ENCODE data around the gene MARCKS.

The MARCKS gene

DNA sequence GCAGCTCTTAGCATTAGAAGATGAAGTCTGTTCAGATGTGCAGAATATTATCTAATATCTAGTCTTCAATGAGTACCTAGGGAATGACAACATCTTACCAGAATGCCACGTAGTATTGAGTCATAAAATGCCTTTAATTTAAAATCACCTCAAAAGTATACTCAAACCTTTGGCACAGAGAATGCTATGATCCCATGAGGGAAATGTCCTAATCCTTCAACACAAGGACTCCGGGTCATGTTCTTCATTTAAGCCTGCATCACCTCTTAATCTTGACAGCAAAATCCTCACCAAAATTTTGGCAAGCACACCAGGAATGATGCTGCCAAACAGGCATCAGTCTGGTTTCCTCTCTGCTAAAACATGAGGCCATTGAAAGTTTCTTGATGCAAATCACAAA lies 23.6 kb upstream of the MARCKS start:
- Histone ChIP-seq H3K9me3 (ENCODE audit: control insufficient read depth, insufficient read depth, low read length) (no peaks in the 10 kb centered on the region), H3K4me1 (ENCODE audit: insufficient read depth, low read length) (no peaks in the 10 kb centered on the region), H3K36me3 (ENCODE audit: insufficient read depth, low read length) (no peaks in the 10 kb centered on the region), H3K9ac (ENCODE audit: low read depth, low read length) (no peak overlapping the region)

DNA sequence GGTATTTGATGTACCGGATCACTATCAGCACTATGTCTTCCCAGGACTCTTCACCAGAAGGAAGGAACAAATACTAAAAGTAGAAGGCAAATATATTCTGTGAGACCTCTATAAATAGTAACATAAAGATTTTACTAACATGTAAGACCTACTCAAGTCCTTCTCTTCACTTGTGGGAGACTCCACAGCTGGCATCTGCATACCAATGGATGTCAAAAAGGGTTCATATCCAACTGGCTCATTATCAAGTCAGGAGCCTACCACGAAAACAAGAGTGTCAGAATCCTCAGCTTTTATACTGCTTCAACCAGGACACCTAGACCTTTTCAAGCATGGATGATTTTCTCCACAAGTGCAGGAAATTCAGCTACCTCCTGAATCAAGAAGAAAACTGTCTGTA lies 20.0 kb upstream of the MARCKS start:
- Histone ChIP-seq H3K36me3 (ENCODE audit: insufficient read depth, low read length) (no peaks in the 10 kb centered on the region), H3K9ac (ENCODE audit: low read depth, low read length) (no peak overlapping the region), H3K9me3 (ENCODE audit: control insufficient read depth, insufficient read depth, low read length) (no peaks in the 10 kb centered on the region), H3K4me1 (ENCODE audit: insufficient read depth, low read length) (no peaks in the 10 kb centered on the region)

DNA sequence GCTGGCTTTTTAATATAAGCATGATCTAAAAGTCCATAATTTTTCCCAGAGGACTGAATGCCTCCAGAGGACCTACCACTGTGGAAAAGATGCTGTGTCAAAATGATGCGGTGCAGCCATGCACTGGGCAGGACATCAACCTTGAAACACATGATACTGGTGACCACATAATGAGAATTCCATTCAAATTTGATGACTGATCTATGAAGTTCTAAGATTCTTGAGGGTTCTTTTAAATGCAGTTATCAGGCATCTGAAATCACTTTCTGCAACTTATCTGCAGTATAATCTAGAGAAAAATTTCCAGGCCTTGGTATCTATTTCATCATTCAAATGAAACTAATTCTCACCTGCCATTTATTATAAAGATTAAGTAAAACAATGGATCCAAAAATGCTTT lies 15.0 kb upstream of the MARCKS start:
- H3K9ac ChIP-seq (ENCODE audit: low read depth, low read length): no peak overlapping the region
- H3K4me1 ChIP-seq (ENCODE audit: insufficient read depth, low read length): no peaks in the 10 kb centered on the region
- H3K36me3 ChIP-seq (ENCODE audit: insufficient read depth, low read length): no peaks in the 10 kb centered on the region
- H3K9me3 ChIP-seq (ENCODE audit: control insufficient read depth, insufficient read depth, low read length): no peaks in the 10 kb centered on the region

DNA sequence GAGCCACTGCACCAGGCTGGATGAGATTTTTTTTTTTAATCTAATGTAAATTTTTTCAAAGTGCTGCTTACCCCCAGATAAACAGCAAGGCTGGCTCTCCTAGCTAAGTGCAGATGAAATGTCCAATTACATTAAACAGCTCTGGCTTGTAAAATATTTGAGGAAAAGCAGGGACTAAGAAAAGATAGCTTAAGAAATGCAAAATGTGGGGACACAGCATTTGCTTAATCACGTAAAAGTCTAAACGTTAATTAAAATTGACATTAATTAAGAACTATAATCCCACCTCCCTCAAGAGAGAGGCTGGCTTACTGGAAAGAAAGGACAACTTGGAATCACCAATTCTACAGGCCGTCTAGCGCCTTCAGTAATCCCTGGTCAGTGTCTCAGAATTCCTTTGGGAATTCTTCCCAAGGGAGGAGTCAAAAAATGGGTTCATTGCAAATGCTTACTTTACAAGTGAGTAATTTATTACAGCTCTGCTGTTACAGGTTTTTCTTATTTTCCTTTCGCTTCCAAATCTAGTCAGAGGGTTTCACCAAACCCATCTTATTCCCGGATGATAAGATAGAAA lies 13.6 kb upstream of the MARCKS start:
- H3K9ac ChIP-seq (ENCODE audit: low read depth, low read length): no peak overlapping the region
- H3K36me3 ChIP-seq (ENCODE audit: insufficient read depth, low read length): no peaks in the 10 kb centered on the region
- no peaks in the 10 kb centered on the region for H3K4me1 ChIP-seq (ENCODE audit: insufficient read depth, low read length)
- H3K9me3 ChIP-seq (ENCODE audit: control insufficient read depth, insufficient read depth, low read length): no peaks in the 10 kb centered on the region

DNA sequence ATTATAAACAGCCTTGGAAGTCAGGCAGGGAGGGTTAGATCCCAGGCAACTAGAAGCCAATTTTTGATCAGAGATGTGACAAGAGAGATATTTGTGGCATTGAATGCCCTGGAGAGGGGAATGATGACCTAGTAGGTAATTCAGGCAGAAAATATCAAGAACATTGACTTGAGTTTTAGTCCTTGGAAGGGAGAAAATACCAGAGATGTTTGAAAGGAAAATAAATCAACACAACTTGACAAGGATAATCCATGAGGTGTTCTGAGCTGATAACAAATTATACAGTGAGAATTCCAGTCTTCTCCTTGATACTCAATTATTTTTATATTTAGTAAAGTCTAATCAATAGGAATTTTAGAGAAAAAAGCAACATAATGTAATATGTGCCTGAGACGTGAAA lies 10.6 kb upstream of the MARCKS start:
- Histone ChIP-seq H3K9me3 (ENCODE audit: control insufficient read depth, insufficient read depth, low read length) (no peaks in the 10 kb centered on the region), H3K9ac (ENCODE audit: low read depth, low read length) (no peak overlapping the region), H3K4me1 (ENCODE audit: insufficient read depth, low read length) (no peaks in the 10 kb centered on the region), H3K36me3 (ENCODE audit: insufficient read depth, low read length) (no peaks in the 10 kb centered on the region)

DNA sequence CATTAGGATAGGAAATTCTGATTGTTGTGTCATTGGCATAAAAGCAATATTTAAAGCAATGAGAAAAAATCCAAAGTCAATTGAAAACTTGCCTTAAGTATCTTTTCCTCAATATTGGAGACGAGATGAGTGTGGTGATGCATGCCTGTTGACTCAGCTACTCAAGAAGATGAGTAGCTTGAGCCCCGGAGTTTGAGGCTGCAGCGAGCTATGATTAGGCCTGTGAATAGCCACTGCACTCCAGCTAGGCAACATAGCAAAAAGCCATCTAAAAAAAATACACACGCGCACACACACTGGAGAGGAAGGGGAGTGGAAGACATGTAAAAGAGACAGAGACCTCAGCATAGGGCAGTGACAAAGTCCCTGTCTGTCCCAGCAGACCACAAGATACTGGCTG lies 9.7 kb upstream of the MARCKS start:
- Histone ChIP-seq H3K9me3 (ENCODE audit: control insufficient read depth, insufficient read depth, low read length) (no peaks in the 10 kb centered on the region), H3K36me3 (ENCODE audit: insufficient read depth, low read length) (no peaks in the 10 kb centered on the region), H3K4me1 (ENCODE audit: insufficient read depth, low read length) (no peaks in the 10 kb centered on the region)

DNA sequence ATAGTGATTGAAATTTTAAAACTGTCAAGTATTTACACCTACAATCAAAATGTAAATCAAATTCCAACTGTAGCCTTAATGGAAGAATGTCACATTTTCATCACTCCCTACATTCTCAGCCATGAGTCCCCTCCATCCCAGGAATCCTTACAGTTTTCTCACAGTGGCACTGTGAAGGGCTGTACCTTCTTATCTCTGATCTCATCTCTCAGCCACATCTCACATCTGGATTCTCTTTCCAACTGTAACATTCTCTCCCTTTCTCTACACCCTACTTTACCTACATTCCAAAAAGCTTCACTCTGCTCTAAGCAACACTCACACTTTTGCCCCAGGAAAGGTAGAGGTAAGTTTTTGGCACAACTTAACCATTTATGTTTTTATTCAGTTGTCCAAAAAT lies 8.9 kb upstream of the MARCKS start:
- no peaks in the 10 kb centered on the region for H3K4me1 ChIP-seq (ENCODE audit: insufficient read depth, low read length)

More for the DNA sequence above, 9.7 kb upstream of the MARCKS start:
- no peak overlapping the region for H3K9ac ChIP-seq (ENCODE audit: low read depth, low read length)

DNA sequence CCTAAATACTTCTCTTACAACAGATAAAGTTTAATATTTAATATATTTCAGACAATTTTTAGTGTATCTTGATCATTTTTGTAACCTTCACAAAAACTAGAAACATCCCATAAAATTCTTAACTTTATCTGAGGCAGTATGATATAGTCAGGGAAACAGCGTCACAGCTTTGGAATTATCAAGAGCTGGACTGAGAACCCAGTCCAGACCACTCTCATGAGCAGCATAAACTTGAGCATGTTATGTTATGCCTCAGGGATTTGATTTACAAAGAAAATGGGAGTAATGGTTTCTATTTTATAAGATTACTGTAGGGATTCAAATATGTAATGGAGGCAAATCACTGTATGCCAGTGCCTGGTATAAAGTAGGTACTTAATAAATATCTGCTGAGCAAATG lies 8.3 kb upstream of the MARCKS start:
- Histone ChIP-seq H3K36me3 (ENCODE audit: insufficient read depth, low read length) (no peaks in the 10 kb centered on the region), H3K4me1 (ENCODE audit: insufficient read depth, low read length) (no peaks in the 10 kb centered on the region), H3K9me3 (ENCODE audit: control insufficient read depth, insufficient read depth, low read length) (no peaks in the 10 kb centered on the region), H3K9ac (ENCODE audit: low read depth, low read length) (no peak overlapping the region)

More for the DNA sequence above, 8.9 kb upstream of the MARCKS start:
- Histone ChIP-seq H3K9ac (ENCODE audit: low read depth, low read length) (no peak overlapping the region), H3K9me3 (ENCODE audit: control insufficient read depth, insufficient read depth, low read length) (no peaks in the 10 kb centered on the region), H3K36me3 (ENCODE audit: insufficient read depth, low read length) (no peaks in the 10 kb centered on the region)

DNA sequence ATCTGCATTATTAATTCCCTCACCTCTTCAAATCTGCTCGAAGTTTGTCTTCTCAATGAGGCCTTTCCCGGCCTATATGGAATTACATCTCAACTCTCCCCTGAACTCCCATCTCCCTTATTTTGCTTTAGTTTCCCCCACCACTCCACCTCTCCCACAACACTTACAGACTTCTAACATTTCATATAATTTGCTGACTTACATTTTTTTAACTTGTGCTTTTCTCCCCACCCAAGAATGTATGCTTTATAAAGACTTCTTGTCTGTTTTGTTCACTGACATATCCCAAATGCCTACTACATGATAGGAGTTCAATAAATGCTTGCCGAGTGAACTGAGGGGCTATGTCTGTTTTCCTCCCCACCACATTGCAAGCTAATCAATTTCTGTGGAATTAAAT lies 3.9 kb upstream of the MARCKS start:
- Histone ChIP-seq H3K9me3 (ENCODE audit: control insufficient read depth, insufficient read depth, low read length) (no peaks in the 10 kb centered on the region), H3K36me3 (ENCODE audit: insufficient read depth, low read length) (no peaks in the 10 kb centered on the region), H3K4me1 (ENCODE audit: insufficient read depth, low read length) (no peaks in the 10 kb centered on the region), H3K9ac (ENCODE audit: low read depth, low read length) (no peak overlapping the region)

DNA sequence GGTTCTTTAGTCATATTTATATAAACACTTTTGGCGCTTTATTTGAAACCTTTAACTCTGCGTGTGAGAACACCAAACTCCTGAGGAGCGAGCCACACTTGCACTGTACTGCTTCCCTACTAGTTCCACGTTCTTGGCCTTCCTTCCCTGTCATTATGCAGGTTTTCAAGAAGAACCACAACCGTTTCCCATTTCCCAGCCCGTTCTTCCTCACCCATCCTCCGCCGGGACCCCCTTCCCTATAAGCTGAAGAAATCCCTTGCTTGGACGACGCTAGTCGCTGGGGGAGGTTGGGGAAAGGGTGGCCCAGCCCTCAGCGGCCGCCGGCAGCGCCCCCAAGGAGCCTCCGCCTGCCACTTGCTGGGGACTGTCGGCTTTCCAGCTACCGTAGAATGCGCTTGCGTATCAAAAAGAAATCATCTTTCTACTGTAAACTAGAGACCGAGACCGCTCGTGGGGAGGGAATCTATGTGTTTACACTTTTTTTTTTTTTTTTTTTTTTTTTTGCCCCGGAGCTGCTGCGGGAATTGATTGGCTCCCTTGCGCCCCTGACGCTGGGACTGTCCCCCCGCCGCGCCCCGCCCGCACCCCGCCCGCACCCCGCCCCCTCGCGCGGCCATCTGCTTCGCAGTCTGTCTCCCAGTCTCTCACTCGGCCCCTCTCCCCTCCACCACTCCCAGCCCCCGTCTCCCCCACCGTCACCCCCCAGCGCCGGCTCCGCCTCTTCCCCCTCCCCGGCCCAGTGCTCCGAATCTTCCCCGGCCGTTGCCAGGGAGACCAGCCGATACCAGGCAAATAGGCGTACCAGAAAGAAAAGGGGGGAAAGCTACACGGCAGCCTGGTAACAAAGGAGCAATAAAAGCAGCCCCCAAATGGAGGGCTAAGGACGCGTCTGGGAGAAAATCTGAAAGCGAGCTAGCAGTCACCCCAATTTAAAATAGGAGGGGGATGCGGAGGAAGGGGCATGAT lies 2.3 kb upstream of the MARCKS start:
- Histone ChIP-seq H3K9ac (ENCODE audit: low read depth, low read length) (peak overlapping the region; percentile 98; the same call in 1 of the 2 replicates), H3K9me3 (ENCODE audit: control insufficient read depth, insufficient read depth, low read length) (no peaks in the 10 kb centered on the region), H3K4me1 (ENCODE audit: insufficient read depth, low read length) (no peaks in the 10 kb centered on the region), H3K36me3 (ENCODE audit: insufficient read depth, low read length) (no peaks in the 10 kb centered on the region)

DNA sequence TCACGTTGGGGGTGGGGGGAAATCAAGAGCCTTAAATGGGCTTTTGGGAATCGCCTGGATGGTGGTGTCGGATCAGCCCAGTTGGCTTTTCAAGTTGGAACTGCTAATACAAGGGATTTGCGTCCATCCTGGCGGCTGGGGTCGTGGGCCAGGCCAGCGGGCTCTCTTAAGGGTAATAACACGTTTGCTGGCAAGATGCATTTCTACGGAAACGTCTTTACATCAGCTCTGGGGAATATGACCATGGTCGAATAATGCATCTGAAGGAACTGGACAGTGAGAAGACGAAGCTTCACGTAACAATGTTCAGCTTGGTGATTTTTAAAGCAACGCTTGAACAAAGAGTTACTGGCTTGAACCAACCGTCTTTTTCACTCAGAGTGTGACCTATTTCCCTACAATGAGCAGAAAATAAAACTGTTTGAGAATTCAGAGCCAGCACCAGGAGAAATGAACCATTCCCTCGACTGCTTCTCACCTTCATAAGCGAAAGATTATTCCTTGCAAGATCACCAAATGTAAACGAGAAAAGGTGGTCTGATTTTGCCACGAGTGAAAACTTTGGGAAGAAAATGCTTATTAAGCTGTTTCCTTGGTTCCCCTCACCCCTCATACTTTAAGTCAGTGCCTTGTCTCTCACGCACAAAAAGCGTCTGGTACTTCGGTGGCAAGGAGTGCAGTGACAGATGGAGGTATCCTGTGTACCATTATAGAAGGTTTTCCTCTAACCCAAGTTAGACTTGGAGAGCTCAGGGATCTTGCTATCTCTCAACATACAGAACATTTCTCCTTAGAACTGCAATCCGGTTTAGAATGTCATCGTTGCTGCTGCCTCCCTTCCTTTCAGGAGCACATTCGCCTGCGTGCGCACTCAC lies 1.4 kb upstream of the MARCKS start:
- Histone ChIP-seq H3K36me3 (ENCODE audit: insufficient read depth, low read length) (no peaks in the 10 kb centered on the region), H3K9ac (ENCODE audit: low read depth, low read length) (peak overlapping the region; percentile 98), H3K4me1 (ENCODE audit: insufficient read depth, low read length) (no peaks in the 10 kb centered on the region)

DNA sequence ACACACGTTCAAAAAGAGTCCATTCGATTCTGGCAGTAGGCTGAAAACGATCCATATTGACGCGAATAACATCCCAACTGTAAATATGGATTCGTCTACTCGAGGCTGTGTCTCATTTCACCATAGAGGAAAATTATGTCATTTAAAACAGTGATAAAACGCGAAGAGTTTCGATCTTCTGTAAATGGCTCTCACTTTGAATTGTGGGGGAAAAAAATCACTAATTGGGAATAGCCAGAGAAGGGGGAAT lies 845 bp upstream of the MARCKS start:
- peak overlapping the region; percentile 98 for H3K9ac ChIP-seq (ENCODE audit: low read depth, low read length)
- no peaks in the 10 kb centered on the region for H3K4me1 ChIP-seq (ENCODE audit: insufficient read depth, low read length)
- no peaks in the 10 kb centered on the region for H3K9me3 ChIP-seq (ENCODE audit: control insufficient read depth, insufficient read depth, low read length)
- H3K36me3 ChIP-seq (ENCODE audit: insufficient read depth, low read length): no peaks in the 10 kb centered on the region

More for the DNA sequence above, 1.4 kb upstream of the MARCKS start:
- H3K9me3 ChIP-seq (ENCODE audit: control insufficient read depth, insufficient read depth, low read length): no peaks in the 10 kb centered on the region

DNA sequence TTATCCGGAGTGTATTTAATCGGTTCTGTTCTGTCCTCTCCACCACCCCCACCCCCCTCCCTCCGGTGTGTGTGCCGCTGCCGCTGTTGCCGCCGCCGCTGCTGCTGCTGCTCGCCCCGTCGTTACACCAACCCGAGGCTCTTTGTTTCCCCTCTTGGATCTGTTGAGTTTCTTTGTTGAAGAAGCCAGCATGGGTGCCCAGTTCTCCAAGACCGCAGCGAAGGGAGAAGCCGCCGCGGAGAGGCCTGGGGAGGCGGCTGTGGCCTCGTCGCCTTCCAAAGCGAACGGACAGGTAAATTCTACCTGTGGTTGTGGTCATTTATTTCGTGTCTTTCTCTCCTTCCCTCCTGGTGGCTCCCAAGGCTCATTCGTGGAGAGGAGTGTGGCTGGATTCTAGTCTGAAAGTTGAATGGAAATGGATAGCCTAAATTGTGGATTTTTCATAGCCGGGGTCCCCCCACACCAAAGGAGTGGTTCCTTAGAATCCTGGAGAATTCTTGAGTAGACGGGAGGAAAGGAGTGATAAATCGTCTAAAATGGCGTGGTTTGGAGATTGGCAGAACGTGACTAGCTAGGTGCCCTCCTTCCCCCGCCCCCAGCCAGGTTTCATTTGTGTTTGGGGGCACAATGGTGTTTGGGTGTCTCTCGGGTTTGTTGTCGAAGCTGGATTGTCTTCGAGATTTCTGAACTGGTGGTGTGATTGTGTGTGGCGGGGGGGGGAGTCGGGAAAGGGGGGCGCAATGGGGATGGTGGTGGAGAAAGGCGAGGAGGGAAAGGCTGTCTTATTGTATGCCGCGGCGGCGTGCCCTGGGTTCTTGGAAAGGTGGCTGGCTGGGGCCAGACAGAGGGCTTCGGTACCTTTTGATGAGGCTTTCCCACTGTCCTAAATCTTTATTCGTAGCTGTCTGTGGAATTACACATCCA lies 673 bp downstream of the MARCKS start:
- no peaks in the 10 kb centered on the region for H3K9me3 ChIP-seq (ENCODE audit: control insufficient read depth, insufficient read depth, low read length)
- H3K9ac ChIP-seq (ENCODE audit: low read depth, low read length): peak overlapping the region; percentile 98
- H3K4me1 ChIP-seq (ENCODE audit: insufficient read depth, low read length): no peaks in the 10 kb centered on the region
- no peaks in the 10 kb centered on the region for H3K36me3 ChIP-seq (ENCODE audit: insufficient read depth, low read length)
